WTC11 (cell line): ENCODE results near the gene C5orf47. TPM values are rescaled to one million over a fixed set of nuclear protein-coding genes. Genes with fewer than 3 reads are reported as not detected.
A peak's percentile ranks its signal among the peaks of the same experiment; 100 is the strongest.

Experiments used
- AR ChIP-seq: fragments of 250-450 bp; sonication (Bioruptor Pico); IDR thresholded peaks from 2 replicates; pipeline ENCODE4 v1.9.0; 2021; ENCODE audit warnings: mild to moderate bottlenecking
- ATF2 ChIP-seq: sonication (generic); formaldehyde crosslinking; IDR thresholded peaks from 2 replicates; pipeline ENCODE4 v1.8.1; 2022; ENCODE audit warnings: low read depth, missing genetic modification reagents, borderline replicate concordance
- ATF6 ChIP-seq: sonication (generic); formaldehyde crosslinking; IDR thresholded peaks from 2 replicates; pipeline ENCODE4 v1.8.1; 2023; ENCODE audit warnings: mild to moderate bottlenecking, missing genetic modification reagents
- CBFB ChIP-seq: sonication (generic); formaldehyde crosslinking; IDR thresholded peaks from 2 replicates; pipeline ENCODE4 v1.8.1; 2022; ENCODE audit warnings: mild to moderate bottlenecking, low read depth, missing genetic modification reagents
- CTCF ChIP-seq: fragments of 200-600 bp; IDR thresholded peaks from 2 replicates; pipeline ENCODE4 v1.8.0; 2022; ENCODE audit warnings: antibody characterized with exemption
- ESRRA ChIP-seq: sonication (generic); formaldehyde crosslinking; IDR thresholded peaks from 2 replicates; pipeline ENCODE4 v1.8.1; 2022; ENCODE audit warnings: mild to moderate bottlenecking, missing genetic modification reagents, borderline replicate concordance
- FOXK1 ChIP-seq: sonication (generic); formaldehyde crosslinking; IDR thresholded peaks from 2 replicates; pipeline ENCODE4 v1.8.0; 2022; ENCODE audit warnings: mild to moderate bottlenecking, moderate library complexity, missing genetic modification reagents
- FOXP1 ChIP-seq: sonication (generic); formaldehyde crosslinking; IDR thresholded peaks from 2 replicates; pipeline ENCODE4 v1.8.0; 2022; ENCODE audit warnings: missing genetic modification reagents, mild to moderate bottlenecking, moderate library complexity, borderline replicate concordance
- MLX ChIP-seq: sonication (generic); formaldehyde crosslinking; IDR thresholded peaks from 2 replicates; pipeline ENCODE4 v1.8.1; 2023; ENCODE audit warnings: mild to moderate bottlenecking, missing genetic modification reagents, moderate library complexity
- MYBL2 ChIP-seq: sonication (generic); formaldehyde crosslinking; IDR thresholded peaks from 2 replicates; pipeline ENCODE4 v1.8.1; 2023; ENCODE audit warnings: mild to moderate bottlenecking, moderate library complexity, missing genetic modification reagents
- NFYB ChIP-seq: sonication (generic); formaldehyde crosslinking; conservative IDR thresholded peaks from 2 replicates; pipeline ENCODE4 v1.8.0; 2022; ENCODE audit warnings: low read depth, missing genetic modification reagents
- OVOL2 ChIP-seq: fragments of 250-450 bp; sonication (Bioruptor Pico); IDR thresholded peaks from 2 replicates; pipeline ENCODE4 v1.9.0; 2021; ENCODE audit warnings: mild to moderate bottlenecking, borderline replicate concordance
- PRRX2 ChIP-seq: fragments of 250-450 bp; sonication (Bioruptor Pico); IDR thresholded peaks from 2 replicates; pipeline ENCODE4 v1.8.0; 2021; ENCODE audit warnings: mild to moderate bottlenecking
- SMAD4 ChIP-seq: sonication (generic); formaldehyde crosslinking; IDR thresholded peaks from 2 replicates; pipeline ENCODE4 v1.8.0; 2022; ENCODE audit warnings: mild to moderate bottlenecking, missing genetic modification reagents
- USF1 ChIP-seq: sonication (generic); formaldehyde crosslinking; IDR thresholded peaks from 2 replicates; pipeline ENCODE4 v1.8.0; 2022; ENCODE audit warnings: mild to moderate bottlenecking, missing genetic modification reagents
- ZMAT4 ChIP-seq: fragments of 250-450 bp; sonication (Bioruptor Pico); IDR thresholded peaks from 2 replicates; pipeline ENCODE4 v1.9.0; 2021; ENCODE audit warnings: mild to moderate bottlenecking
- ZNF121 ChIP-seq: sonication (generic); formaldehyde crosslinking; IDR thresholded peaks from 2 replicates; pipeline ENCODE4 v1.8.0; 2023; ENCODE audit warnings: missing genetic modification reagents
- ZNF138 ChIP-seq: sonication (generic); formaldehyde crosslinking; conservative IDR thresholded peaks from 2 replicates; pipeline ENCODE4 v1.8.1; 2022; ENCODE audit warnings: mild to moderate bottlenecking, moderate library complexity, missing genetic modification reagents
- ZNF263 ChIP-seq: sonication (generic); formaldehyde crosslinking; IDR thresholded peaks from 2 replicates; pipeline ENCODE4 v1.8.1; 2022; ENCODE audit warnings: low read depth, mild to moderate bottlenecking, moderate library complexity, missing genetic modification reagents
- ZNF281 ChIP-seq: sonication (generic); formaldehyde crosslinking; IDR thresholded peaks from 2 replicates; pipeline ENCODE4 v1.8.0; 2023; ENCODE audit warnings: mild to moderate bottlenecking, missing genetic modification reagents
- ZNF396 ChIP-seq: fragments of 250-450 bp; sonication (Bioruptor Pico); IDR thresholded peaks from 2 replicates; pipeline ENCODE4 v1.8.0; 2021; ENCODE audit warnings: mild to moderate bottlenecking, moderate library complexity, borderline replicate concordance
- ZNF423 ChIP-seq: fragments of 250-450 bp; sonication (Bioruptor Pico); IDR thresholded peaks from 2 replicates; pipeline ENCODE4 v2.1.2; 2022; ENCODE audit warnings: mild to moderate bottlenecking, moderate library complexity
- ZNF512 ChIP-seq: sonication (generic); formaldehyde crosslinking; IDR thresholded peaks from 2 replicates; pipeline ENCODE4 v1.8.1; 2022; ENCODE audit warnings: missing genetic modification reagents, borderline replicate concordance
- total RNA-seq: library from RNA; stranded (reverse); gene quantifications from 3 replicates; pipeline ENCODE4 v1.2.3, GENCODE V29; 2021

Gene C5orf47
- total RNA-seq, 1 experiment from 2014 or later: 0.09 TPM

GRCh38 chr5:174045470-174046025 lies 56.6 kb downstream of the C5orf47 start, which contains the start of gene NSG2 (continued):
- TF ChIP-seq CTCF (no peak), NFYB (no peak), AR (CRISPR knock-in tag) (no peak), ATF2 (CRISPR knock-in tag) (no peak), ZNF423 (CRISPR knock-in tag) (no peak), SMAD4 (CRISPR knock-in tag) (0 out of 2 replicates have a peak, but pooled peaks have one; percentile 49), OVOL2 (CRISPR knock-in tag) (no peak), ZNF281 (CRISPR knock-in tag) (peak; percentile 66; the same call in 1 of the 2 replicates), MLX (CRISPR knock-in tag) (no peak), ATF6 (CRISPR knock-in tag) (no peak), CBFB (CRISPR knock-in tag) (0 out of 2 replicates have a peak, but pooled peaks have one; percentile 56), ZNF263 (CRISPR knock-in tag) (peak; percentile 99), ZMAT4 (CRISPR knock-in tag) (no peak), ZNF138 (CRISPR knock-in tag) (peak; percentile 75; the same call in 1 of the 2 replicates), ZNF396 (no peak), MYBL2 (CRISPR knock-in tag) (no peak), FOXK1 (CRISPR knock-in tag) (peak; percentile 79; the same call in 1 of the 2 replicates), FOXP1 (CRISPR knock-in tag) (peak; percentile 51; the same call in 1 of the 2 replicates), USF1 (CRISPR knock-in tag) (peak; percentile 62; the same call in 1 of the 2 replicates), ZNF512 (CRISPR knock-in tag) (no peak), PRRX2 (CRISPR knock-in tag) (no peak), ZNF121 (CRISPR knock-in tag) (no peak), ESRRA (CRISPR knock-in tag) (no peak)
